Measurements from ENCODE around the gene SEC14L2.
"Not testable (repeated sequence)": the region's sequence is repeated elsewhere in the genome, so short reads cannot be mapped to it uniquely, and the experiment has no call there.

DNA sequence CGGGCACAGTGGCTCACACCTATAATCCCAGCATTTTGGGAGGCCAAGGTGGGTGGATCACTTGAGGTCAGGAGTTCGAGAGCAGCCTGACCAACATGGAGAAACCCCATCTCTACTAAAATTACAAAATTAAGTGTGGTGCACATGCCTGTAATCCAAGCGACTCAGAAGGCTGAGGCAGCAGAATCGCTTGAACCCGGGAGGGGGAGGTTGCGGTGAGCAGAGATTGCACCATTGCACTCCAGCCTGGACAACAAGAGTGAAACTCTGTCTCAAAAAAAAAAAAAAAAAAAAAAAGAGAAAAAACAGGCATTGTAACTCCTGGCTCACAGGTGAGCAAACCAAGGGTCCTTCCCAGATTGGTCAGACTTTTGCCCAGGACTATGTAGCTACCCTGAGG is 63.7 kb downstream of the SEC14L2 start:
- TF ChIP-seq, protein P1, sequence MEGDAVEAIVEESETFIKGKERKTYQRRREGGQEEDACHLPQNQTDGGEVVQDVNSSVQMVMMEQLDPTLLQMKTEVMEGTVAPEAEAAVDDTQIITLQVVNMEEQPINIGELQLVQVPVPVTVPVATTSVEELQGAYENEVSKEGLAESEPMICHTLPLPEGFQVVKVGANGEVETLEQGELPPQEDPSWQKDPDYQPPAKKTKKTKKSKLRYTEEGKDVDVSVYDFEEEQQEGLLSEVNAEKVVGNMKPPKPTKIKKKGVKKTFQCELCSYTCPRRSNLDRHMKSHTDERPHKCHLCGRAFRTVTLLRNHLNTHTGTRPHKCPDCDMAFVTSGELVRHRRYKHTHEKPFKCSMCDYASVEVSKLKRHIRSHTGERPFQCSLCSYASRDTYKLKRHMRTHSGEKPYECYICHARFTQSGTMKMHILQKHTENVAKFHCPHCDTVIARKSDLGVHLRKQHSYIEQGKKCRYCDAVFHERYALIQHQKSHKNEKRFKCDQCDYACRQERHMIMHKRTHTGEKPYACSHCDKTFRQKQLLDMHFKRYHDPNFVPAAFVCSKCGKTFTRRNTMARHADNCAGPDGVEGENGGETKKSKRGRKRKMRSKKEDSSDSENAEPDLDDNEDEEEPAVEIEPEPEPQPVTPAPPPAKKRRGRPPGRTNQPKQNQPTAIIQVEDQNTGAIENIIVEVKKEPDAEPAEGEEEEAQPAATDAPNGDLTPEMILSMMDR (IDR thresholded peaks at IDR 0.05), result not testable (repeated sequence)
- not testable (repeated sequence) for TF ChIP-seq POLR2A (IDR thresholded peaks at IDR 0.05)

All from esophagus squamous epithelium (tissue), 4 donors.